GM10266 (cell line): Measurements from ENCODE around the gene SNX30.

Source experiments
- DNase-seq: peaks from one replicate; pipeline ENCODE4 v3.0.0; 2012; ENCODE audit errors: extremely low spot score
- CTCF ChIP-seq: IDR thresholded peaks from 2 replicates; pipeline ENCODE4 v1.5.1; 2012; ENCODE audit warnings: mild to moderate bottlenecking, low read depth; ENCODE audit not compliant: control insufficient read depth, insufficient read depth; ENCODE audit errors: missing control alignments

SNX30 gene

DNA sequence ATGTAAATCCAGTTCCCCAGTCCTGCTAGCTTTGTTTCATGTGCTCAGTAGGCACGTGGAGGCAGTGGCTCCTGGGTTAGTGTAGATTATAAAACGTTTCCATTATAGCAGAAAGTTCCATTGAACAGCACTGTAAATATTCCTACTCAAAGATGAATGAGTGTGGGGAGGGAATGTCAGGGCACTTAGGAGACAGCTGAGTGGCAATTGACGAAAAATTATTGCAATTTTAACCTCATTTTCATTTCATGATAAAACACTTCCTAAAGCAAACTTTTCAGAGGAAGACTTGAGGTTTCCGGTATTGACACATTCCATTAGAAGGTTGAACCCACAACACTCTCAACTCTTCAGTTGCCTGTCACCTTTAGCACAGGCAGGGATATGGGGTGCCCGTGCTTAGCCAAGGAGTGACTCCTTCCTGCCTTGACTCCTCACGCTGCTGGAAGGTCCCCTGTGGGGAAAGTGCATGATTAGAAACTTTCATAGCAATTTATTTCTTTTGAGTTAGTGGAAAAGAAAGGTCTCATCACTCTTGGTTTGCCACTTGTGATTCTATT, 98.9 kb downstream of the SNX30 start:
- no peak for DNase-seq
- no peak for TF ChIP-seq CTCF

DNA sequence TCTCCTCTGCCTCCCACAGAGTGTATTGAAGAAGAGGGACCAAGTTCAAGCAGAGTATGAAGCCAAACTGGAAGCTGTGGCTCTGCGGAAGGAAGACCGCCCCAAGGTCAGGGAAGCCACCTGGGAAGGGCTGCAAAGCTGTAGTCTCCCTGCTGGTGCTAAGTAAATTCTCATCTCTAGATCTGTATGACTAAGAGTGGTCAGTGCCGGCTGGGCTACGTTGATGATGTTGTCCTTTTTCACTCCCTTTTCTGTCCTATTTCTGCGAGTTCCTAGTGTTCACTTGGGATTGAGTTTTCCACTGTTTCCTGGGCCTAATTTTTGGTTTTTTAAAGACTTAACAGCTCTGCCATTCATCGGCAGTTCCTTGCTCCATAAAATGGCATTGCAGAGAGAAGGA, 100.3 kb downstream of the SNX30 start:
- no peak for TF ChIP-seq CTCF
- no peak for DNase-seq

DNA sequence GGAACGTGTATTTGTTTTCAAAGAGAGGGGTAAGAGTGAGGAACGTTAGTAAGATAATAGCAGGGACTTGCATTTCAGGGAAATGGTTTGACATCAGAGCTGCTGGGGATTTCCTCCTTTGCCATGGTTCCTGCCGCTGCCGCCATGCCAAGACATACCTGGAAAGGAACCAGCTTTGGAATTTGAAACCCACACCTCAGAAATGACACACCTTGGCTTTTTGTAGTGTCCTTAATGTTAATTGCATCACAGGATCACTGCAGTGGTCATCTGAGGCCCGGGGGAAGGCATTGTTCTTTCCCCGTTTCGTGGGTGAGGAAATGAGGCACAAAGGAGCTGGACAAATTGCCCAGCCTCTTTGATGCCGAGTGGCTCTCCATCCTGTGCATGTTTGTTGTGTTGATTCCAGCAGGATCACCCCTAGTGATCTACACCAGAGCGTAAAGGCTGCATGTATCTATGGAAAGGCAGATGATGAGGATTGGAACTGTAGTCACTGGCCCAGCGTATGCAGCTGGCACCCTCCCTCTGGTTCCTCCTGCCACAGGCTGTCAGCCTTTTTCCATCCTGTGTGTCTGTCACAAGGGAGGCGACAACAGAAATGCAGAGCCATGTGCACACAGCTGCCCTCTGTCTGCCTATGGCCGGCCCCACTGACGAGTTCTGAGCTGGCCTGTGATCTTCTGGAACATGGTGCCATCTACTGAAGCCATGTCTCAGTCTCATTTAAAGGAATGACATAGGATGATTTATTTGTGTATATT, 102.4 kb downstream of the SNX30 start:
- no peak for DNase-seq
- TF ChIP-seq CTCF = no peak

DNA sequence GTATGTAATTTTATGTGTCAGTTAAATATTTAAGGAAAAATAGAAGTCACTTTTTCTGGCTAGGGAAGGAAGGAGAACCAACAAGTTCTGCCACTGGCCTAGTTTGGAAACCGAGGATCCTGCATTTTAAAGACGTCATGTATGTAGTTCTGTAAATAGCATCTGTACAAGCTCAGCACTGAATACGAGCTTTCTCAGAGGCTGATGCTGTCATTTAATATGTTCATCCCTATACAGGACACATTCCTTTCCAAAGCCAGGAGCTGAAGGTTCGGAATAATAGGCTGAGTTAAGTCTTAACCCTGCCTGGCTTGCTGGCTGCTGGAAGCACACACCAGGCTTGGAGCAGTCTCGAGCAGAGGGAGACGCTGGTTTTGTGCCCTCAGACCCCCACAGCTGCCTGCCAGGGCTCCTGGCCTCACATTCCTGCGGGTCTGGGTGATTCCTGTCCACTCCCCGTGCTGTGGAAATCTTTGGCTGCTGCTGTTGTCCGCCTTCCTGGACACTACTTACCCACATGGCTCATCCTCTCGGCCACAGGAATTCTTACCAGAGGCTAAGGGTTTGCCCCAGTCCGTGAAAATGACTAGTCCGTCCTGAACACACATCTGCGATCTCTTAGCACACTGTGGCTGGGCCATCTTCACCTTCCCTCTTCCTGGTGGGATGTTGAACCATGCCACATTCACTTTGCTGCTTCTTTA, 103.5 kb downstream of the SNX30 start:
- no peak for TF ChIP-seq CTCF
- no peak for DNase-seq

GRCh38 chr9:112854657-112855056, 104.1 kb downstream of the SNX30 start:
- TF ChIP-seq CTCF = no peak
- DNase-seq = no peak

DNA sequence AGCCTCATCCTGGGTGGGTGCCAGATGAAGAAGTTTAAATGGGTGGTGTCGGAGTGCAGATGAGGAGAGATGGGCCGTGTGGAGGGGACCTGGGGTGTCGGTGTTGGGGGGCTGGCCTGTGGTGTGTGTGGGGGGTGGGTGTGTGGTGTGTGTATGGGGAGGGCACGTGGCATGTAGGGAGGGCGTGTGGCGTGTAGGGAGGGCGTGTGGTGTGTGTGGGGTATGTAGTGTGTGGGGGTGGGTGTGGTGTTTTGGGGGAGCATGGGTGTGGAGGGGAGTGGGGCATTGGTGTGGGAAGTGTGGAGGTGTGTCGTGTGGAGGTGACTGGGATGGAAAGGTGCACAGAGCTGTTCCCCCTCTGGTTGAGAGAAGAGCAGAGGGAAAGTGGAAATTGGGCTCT, 105.6 kb downstream of the SNX30 start:
- no peak for TF ChIP-seq CTCF
- no peak for DNase-seq

DNA sequence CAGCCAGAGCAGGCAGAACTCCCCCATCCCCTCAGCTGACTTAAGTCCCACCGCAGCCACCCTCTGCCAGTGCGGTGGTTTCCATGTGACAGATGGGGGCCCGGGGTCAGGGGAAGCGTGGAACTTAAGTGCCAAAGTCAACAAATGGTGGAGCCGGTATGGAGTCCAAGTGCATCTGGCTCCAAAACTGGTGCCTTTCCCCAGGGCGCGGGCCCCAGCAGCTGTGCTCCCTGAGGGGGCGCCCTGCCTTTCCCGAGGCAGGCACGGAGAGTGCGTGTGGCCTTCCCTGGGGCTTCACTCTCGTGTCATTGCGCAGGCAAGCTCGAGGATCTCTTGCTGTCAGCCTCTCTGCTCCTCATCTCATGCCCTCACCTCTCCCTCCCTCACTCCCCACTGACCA, 106.3 kb downstream of the SNX30 start:
- no peak for DNase-seq
- no peak for TF ChIP-seq CTCF
